ENCODE data around the gene PLCD3. TPM values are rescaled to one million over a fixed set of nuclear protein-coding genes. Genes with fewer than 3 reads are reported as not detected.
A peak's percentile ranks its signal among the peaks of the same experiment; 100 is the strongest.

Gene PLCD3
- total RNA-seq, 3 donors from 2014 or later: 30.8 to 62.2 (median 41.1) TPM

GRCh38 chr17:45067637-45068036 is 64.7 kb downstream of the PLCD3 start:
- Histone ChIP-seq H3K36me3 (no peaks in the 10 kb centered on the region), H3K4me3 (no peak overlapping the region), H3K27me3 (no peaks in the 10 kb centered on the region), H3K9me3 (no peaks in the 10 kb centered on the region), H3K27ac (no peak overlapping the region), H3K4me1 (peaks cover 0 to 1% of the 10 kb centered on the region in 2 donors)
- intact Hi-C loops (cut with DNase I; ENCODE audit: low total_unique reads): no loop called here
- no peak for DNase-seq (ENCODE audit: low spot score in 2 of 2)
- TF ChIP-seq CTCF (IDR thresholded peaks at IDR 0.05) (no peak), POLR2A (IDR thresholded peaks at IDR 0.05) (no peak), POLR2AphosphoS5 (IDR thresholded peaks at IDR 0.05) (no peak)

DNA sequence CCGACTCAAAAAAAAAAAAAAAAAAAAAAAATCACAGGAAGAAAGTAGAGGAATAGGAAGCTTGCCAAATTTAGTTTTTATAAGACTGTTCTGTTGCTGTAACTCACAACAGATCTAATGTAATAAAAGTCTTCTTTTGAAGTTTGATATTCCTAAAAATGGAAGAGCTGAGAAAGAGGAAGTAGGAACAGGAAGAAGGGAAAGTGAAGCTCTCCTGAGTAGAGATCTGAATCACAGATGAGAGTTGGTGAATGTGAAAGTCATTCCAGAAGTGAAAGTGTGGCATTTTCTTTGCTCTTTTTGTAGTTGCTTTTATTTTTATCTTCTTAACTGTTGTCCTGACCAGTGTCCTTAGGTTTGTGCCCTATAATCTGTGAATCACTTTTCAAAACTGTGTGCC is 69.1 kb downstream of the PLCD3 start:
- intact Hi-C loops (cut with DNase I; ENCODE audit: low total_unique reads): no loop called here
- Histone ChIP-seq H3K4me1 (peaks cover 0 to 10% of the 10 kb centered on the region in 2 donors), H3K9me3 (no peaks in the 10 kb centered on the region), H3K36me3 (no peaks in the 10 kb centered on the region), H3K4me3 (no peak overlapping the region), H3K27ac (no peak overlapping the region), H3K27me3 (no peaks in the 10 kb centered on the region)
- TF ChIP-seq CTCF (IDR thresholded peaks at IDR 0.05) (no peak), POLR2A (IDR thresholded peaks at IDR 0.05) (no peak), POLR2AphosphoS5 (IDR thresholded peaks at IDR 0.05) (no peak)
- no peak for DNase-seq (ENCODE audit: low spot score in 2 of 2)

DNA sequence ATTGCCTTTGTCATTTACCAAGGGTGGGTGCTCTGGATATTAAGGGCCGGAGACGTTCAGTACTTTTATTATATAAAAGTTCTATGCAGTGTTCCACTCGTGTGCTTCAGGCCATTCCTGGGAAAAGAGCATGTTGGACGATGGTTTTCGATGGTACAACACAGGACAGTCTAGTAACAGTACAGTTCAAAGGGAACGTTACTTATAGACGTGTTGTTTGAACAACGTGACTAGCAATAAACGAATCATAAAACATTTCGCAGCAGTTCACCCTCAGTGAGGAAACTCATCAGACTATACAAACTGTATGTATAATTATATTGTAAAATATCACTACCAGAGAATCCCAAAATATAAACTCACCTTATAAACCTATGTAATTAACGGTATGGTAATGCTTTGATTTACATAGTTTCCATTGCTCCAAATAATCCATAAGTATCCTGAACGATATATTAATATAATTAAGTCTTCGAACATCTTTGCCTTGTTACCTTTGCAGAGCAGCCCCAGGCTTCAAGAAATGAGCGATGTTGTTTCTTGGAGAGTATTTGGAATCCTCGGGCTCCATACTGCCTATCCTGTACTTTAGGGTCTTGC is 70.6 kb downstream of the PLCD3 start:
- H3K4me3 ChIP-seq: peak overlapping the region; percentile 68 to 83 (median 77)
- no peaks in the 10 kb centered on the region for H3K9me3 ChIP-seq
- H3K4me1 ChIP-seq: peaks cover 0 to 10% of the 10 kb centered on the region in 2 donors
- H3K27me3 ChIP-seq: no peaks in the 10 kb centered on the region
- no peak for DNase-seq (ENCODE audit: low spot score in 2 of 2)
- no peak for TF ChIP-seq POLR2A (IDR thresholded peaks at IDR 0.05)
- no peak for TF ChIP-seq CTCF (IDR thresholded peaks at IDR 0.05)
- TF ChIP-seq POLR2AphosphoS5 (IDR thresholded peaks at IDR 0.05): no peak
- no peaks in the 10 kb centered on the region for H3K36me3 ChIP-seq
- intact Hi-C loops (cut with DNase I; ENCODE audit: low total_unique reads): no loop called here
- H3K27ac ChIP-seq: peak overlapping the region; percentile 86 to 91

GRCh38 chr17:45060797-45061605 is 71.3 kb downstream of the PLCD3 start, which contains the start of gene NMT1:
NMT1 (plus strand) TSS chr17:45061317; CDS start chr17:45061330, 13 bp downstream.
- Histone ChIP-seq H3K9me3 (no peaks in the 10 kb centered on the region), H3K4me3 (peak within 1 kb of the TSS; percentile 68 to 83 (median 77)), H3K27ac (peak within 1 kb of the TSS; percentile 86 to 91), H3K4me1 (peaks cover 0 to 10% of the 10 kb centered on the region in 2 donors), H3K27me3 (no peaks in the 10 kb centered on the region), H3K36me3 (no peaks in the 10 kb centered on the region)
- DNase-seq (ENCODE audit: low spot score in 2 of 2): peak; percentile 96 to 99
- intact Hi-C loops (cut with DNase I; ENCODE audit: low total_unique reads): no loop called here
- TF ChIP-seq POLR2A (IDR thresholded peaks at IDR 0.05): peak; percentile 92
- peak; percentile 19 to 39 (median 27) for TF ChIP-seq CTCF (IDR thresholded peaks at IDR 0.05)
- peak; percentile 96 to 99 (median 97) for TF ChIP-seq POLR2AphosphoS5 (IDR thresholded peaks at IDR 0.05)

- H3K27ac ChIP-seq: peak overlapping the region; percentile 86 to 91
- H3K4me3 ChIP-seq: peak overlapping the region; percentile 68 to 83 (median 77)
- DNase-seq (ENCODE audit: low spot score in 2 of 2): peak in 1 of 2 donors; percentile 43
- no peaks in the 10 kb centered on the region for H3K27me3 ChIP-seq
- TF ChIP-seq POLR2A (IDR thresholded peaks at IDR 0.05): no peak
- TF ChIP-seq POLR2AphosphoS5 (IDR thresholded peaks at IDR 0.05): no peak
- no peak for TF ChIP-seq CTCF (IDR thresholded peaks at IDR 0.05)
- intact Hi-C loops (cut with DNase I; ENCODE audit: low total_unique reads): no loop called here
- no peaks in the 10 kb centered on the region for H3K9me3 ChIP-seq
- no peaks in the 10 kb centered on the region for H3K36me3 ChIP-seq
- peaks cover 0 to 10% of the 10 kb centered on the region in 2 donors for H3K4me1 ChIP-seq
Measured at GRCh38 chr17:45060382-45060796, 71.9 kb downstream of the PLCD3 start.
